SKM-1 (cell line): ENCODE measurements around the gene APOL3.
"Not testable (repeated sequence)": the region's sequence is repeated elsewhere in the genome, so short reads cannot be mapped to it uniquely, and the experiment has no call there.

Source experiments
- DNase-seq: peaks from one replicate; lab custom pipeline; 2025; ENCODE audit not compliant: unreplicated experiment; lab: John Stamatoyannopoulos, UW

Gene APOL3

DNA sequence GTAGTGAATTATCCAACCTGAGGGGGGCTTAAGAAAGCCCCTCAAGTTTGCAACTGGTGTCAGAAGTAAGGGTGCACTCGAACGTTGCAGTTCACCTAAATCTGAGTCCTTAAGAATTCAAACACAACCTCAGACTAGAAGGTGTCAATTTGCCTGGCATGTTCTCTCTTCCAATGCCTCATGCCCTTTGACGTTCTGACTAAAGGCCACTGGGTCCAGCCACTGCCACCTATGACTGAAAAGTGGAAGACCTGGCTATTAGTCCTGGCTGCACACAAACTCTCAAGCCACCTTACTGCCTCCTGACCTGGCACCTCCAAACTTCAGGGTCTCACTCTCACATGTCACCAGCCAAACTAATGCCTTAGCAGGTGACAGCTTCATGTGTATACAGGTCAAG is 33.0 kb upstream of the APOL3 start:
- DNase-seq = no peak

DNA sequence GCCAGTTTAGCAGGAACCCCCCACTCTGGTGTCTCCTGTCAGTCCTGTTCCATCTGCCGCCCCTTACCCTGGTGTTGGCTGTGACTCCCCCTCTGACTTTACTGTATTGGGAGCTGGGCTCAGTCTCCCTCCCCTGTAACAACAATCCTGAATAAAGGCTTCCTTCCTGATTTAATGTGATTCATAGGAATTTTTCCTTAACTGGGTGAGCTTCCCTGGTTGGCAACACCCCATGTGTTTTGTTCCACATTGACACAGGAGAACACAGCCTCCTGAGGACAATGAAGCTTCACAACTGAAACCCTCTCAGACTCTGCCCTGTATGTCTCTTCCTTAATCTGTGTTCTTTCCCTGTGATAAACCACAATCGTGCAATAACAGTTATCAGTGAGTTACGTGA is 32.6 kb upstream of the APOL3 start:
- DNase-seq = no peak

DNA sequence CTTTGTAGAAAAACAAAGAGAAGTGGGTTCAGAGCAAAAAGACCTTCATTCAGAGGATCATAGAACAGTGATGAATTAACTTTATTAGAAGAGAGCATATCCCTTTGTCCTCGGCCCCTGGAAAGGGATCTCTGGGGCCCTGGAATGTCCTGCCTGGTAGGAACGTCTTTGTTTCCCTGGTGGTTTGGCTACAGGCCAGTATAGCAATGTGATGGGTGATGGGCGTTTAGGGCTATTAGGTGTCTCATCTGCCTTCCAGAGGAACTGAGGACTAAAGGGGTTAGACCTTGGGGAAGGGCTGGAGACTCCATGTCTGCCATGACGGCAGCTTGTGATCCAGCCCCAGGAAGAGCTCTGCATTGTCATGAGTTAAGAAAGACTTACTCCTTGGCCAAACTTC is 32.0 kb upstream of the APOL3 start:
- no peak for DNase-seq

DNA sequence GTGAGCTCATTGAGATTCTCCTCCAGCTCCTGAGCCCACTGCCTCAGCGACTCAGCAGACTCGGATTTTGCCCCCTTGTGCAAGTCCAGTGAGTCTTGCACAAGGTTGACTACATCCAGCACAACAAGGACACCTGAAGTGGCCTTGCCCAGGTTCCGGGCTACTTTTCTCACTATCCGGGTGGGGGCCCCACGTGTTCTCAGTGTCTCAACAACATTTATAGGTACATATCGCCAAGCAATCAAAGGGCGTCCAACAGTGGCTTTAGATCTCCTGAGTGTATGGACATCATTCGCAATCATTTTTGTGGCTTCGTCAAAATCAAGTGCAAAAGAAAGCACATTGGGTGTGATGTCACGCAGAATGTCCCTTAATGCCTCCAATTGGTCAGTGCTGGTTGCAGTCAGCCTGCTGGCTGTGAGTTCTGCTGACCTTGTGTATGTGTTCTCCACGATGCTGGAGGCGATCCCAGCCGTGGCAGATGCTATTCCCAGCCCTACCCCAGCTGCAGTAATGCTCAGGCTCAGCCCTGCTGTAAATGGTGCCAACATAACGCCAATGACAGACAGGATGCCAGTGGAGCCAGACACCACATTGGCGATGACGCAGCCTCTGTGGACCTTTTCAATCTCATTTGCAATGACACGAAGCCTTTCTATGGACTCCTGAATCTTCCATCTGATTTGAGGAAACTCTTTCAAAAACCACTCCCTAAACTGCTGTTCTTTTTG is 30.7 kb upstream of the APOL3 start:
- no peak for DNase-seq

DNA sequence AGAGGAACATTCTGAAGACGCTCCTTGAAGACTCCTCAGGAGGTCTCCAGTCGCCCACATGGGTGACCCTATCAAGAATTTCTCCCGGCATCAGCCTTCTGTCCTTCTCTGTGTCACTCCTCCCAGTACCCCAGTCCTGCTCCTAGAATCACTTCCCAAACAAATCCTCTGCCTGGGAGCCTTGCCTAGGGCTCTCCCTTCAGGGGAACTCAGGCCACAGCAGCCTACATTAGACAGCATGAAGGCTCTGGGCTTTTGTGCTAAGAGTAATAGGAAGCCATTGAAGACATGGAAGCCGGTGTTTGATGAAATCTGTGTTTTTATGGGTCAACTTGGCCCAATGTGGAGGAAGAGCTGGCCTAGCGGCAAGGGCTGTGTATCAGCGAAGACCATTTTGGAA is 27.3 kb upstream of the APOL3 start:
- not testable (repeated sequence) for DNase-seq

DNA sequence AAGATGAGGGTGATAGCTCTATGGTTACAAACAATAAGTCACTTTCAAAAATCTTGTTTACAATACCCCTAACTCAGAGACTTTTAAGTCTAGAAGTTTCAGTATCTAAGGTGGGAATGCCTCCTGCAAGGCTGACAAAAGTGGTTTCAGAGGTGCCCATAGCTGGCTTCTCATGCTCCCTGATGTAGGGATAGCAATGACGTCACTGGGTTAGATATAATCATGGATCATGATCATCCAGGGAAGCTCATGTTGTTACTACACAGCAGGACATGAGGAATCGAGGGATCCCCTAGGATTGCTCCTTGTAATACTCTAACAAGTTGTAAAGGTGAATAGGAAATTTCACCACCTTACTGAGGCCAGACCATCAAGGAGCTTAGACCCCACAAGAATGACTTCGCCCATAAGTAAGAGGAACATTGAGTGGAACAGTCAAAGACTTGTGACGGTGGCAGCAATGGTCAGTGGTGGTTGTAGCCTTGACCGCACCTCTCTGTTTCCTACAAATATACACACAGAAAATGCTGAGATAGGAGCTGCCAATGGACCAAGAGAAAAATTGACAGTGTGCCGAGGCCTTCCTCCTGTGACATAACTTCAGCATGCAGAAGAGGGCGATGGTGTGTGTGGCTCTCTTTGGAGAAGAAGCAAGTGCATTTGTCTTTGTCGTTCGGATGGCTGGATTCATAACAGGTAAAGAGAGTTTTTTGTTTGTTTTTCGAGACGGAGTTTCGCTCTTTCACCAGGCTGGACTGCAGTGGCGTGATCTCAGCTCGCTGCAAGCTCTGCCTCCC is 25.5 kb upstream of the APOL3 start:
- DNase-seq = no peak

DNA sequence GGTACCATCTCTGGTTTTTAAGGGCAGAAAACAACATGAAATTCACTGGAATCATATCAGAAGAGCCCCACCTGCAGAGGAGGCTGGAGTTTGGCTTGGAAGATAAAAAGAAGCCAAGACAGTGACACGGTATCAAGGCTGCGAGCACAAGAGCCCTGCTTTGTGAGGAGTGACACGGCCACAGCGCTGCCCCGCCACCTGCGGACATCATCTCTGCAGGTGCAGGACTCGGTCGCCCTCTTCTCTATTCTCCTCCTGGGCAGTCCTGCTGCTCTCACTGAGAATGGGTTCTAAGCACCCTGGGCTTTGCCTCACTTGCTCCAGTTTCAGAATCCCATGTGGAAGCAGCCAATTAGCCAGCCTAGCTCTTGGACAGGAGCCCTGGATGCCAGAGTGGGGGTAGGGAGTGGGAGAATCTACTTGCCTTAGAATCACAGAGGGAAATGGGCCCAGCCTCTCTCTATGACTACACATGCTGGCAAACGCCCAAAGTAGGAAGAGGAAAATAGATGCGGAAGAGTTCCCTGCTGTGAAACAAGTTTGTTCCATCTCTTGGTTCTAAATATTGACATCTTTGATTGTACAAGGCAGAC is 24.0 kb upstream of the APOL3 start:
- DNase-seq = no peak

DNA sequence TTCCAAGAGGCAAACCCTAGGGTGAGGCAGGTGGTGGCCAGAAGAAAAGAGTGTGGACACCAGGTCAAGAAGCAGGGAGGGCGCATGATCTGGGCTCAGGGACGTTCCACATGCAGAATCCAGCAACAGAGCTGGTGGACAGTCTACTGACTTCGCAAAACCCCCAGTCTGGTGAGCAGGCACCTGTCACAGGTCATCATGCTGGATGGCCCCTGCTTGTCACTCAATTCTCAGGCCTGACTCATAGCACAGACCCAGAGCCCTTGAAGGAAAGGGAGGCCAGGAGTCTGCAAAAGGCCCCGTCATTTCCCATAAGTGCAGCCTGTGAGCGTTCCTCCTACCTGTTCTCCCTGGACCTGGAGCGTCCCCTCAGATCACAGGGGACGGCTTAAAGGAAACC is 22.9 kb upstream of the APOL3 start:
- no peak for DNase-seq

DNA sequence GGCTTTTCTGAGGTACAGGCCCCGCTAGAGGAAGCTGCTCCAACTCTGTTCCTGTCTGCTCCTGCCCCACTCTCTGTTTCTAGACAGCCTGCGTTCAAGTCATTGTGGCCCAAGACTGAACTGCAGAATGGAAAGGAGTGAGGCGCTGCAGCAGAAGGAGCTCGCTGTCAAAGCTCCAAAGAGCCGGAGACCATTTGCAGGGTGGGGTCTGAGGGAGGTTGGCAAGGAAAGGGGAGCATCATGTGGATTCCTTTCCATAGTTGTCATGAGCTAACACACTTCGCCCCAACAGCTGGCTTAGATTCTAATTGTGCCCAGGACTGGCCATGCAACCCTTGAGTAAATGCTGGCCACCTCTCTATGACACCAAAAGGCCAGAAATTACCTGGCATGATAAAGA is 22.3 kb upstream of the APOL3 start:
- DNase-seq = no peak

DNA sequence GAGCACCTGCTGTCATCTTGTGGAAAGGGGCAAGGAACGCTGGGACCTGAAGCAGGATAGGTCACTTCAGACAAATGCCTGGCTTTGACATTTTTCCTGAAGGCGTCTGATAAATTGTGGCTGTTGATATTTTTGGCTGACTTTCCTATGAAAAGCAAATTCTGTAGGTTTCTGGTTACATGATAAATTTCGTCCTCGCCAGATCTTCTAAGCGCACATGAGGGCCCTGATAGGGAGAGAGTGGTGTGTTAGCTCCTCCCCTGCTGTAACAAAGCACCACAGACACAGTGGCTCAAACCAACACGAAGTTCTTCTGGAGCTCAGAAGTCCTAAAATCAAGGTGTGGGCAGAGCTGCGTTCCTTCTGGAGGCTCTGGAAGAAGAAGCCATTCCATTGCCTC is 21.5 kb upstream of the APOL3 start:
- DNase-seq = no peak

DNA sequence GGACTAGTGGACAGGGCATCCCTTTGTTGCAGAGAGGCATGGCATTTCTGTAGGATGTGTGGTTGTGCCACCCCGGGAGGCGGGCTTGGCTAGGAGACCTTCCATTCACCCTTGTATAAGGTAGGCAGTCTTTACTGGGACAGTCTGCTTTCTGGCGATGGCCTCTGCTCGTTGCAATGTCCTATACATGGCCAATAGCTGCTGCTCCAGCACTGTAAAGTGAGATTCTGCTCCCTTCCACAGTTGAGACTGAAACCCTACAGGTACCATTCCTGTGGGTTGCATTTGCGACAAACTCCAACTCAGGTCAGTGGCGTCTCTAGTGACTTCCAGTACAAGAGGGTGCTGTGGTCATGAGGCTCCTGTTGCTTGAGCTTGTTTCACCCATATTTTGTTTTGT is 20.4 kb upstream of the APOL3 start:
- no peak for DNase-seq

DNA sequence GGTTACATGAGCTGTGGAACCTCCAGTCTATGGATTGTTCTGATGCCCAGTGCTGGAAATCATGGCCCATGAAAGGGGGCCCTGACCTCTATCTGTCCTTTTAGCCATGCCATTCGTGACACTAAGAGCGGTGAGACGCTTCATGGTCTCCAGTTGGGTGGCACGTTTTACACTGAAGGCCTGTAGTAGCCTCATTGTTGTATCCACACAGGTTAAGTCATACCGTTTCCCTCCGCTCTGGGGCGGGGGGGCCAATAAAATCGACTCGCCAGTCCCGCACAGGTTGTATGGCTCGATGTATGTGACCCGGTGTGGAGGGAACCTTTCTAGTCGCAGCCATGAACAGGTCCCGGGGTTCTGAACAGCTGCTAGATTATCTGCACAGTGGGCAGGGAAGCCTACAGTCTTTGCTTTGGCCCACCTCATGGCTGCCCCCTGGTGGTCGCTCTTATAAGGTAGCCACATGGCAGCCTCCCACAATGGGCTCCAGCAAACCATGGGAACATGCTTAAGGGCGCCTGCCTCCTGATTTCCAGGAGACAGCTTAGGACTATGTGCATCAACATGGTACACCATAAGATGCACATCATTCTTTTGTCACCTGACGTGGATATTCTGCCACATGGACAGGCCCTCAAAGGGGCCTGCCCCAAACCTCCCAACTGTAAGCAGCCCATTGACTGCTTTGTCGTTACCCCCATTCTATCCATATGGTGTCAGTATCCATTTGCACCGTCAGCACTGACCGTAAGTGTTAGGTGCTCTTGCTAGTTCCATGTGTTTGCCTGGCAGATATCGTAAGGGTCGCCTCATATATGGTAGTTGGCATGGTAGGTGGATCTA is 19.7 kb upstream of the APOL3 start:
- peak; percentile 38 for DNase-seq

DNA sequence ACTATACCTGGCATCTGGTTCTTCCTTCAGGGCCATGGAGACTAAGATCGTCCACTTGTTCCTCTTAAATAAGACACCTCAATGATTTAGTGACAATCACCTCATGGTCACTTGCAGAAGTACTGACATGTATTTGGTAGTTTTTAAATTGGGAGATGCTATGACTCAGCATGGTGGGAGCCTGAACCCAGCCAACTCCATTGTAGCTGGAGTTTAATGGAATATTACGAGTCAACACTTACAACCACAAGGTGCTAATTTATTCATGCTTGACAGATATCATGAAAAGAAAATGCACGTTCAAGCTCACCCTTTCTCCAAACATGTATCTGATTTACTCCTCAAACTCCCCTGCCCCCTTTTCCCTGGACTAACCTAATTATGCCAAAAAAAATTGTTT is 16.6 kb upstream of the APOL3 start:
- no peak for DNase-seq

DNA sequence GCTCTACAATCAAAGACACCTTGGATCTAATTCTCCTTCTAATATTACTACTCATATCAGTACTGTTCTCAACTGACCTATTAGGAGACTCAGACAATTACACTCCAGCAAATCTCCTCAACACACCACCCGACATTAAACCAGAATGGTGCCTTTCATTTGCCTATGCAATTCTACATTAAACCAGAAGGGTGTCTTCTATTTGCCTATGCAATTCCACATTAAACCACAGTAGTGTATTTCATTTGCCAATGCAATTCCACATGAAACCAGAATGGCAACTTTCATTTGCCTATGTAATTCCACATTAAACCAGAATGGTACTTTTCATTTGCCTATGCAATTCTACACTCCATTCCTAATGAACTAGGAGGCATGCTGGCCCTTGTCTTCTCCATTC is 15.3 kb upstream of the APOL3 start:
- DNase-seq = no peak

DNA sequence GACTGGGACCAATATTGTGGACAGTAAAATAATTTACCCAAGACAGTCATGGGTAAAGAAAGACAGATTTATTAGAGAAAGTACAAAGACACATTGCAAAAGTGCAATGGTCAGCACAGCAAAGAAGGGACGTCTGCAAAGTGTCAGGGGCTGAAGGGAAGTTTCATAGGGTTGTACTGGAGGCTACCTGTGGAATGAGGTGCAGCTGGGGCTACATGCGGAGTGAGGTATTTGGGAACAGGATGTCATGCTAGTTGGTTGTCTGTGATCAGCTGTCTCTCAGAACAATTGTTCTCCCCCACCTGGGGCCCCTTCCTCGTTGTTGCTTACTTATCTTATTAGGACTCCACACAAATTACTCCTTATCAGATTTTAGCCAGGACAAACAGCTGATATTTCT is 11.4 kb upstream of the APOL3 start:
- DNase-seq = no peak

DNA sequence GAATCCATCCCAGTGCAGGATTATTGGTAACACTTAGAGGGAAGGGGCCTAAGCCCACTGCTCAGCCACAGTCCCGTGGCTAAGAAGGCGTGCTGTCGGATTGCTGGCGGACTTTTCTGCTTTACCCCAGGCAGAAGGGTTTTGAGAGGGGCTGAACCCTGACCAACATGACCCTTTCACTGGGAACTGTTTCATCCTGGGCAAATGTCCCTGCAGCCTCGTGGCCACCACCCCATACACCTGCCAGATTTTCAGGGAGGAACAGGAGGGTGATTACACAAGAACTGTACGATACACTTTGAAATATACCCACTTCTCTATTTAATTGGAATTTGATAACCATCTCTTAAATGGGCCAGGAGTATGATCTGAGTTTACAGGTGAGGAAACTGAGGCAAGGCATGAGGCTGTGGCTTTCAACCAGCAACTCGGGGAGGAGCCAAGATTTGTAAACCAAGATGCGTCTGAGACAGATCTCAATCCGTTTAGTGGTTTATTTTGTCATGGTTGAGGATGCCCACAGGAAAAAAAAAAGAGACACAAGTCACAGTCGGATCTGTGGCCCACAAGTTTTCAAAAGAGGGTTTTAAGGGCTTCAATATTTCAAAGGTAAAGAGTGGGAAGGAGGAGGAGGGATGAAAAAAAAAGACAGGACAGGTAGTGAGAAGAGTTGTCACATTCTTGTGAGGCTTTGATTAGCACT is 6.1 kb upstream of the APOL3 start:
- DNase-seq = no peak

DNA sequence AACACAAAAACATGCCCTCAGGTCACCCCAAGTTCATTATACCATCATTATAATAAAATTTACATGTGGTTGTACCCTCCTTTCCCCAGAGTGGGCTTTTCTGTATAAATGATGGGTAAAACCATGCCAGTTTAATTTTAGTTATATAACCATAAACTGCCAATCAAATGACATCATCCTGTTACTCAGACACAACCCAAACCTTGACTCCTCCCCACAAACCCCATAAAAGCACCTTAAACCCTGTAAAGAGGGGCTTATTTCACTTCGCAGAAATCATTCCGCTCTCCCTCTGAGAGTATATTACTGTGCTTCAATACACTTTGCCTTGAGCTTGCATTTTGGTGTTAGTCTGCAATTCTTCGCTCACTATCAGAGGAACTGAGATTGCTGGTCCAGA is 5.5 kb upstream of the APOL3 start:
- DNase-seq = no peak

DNA sequence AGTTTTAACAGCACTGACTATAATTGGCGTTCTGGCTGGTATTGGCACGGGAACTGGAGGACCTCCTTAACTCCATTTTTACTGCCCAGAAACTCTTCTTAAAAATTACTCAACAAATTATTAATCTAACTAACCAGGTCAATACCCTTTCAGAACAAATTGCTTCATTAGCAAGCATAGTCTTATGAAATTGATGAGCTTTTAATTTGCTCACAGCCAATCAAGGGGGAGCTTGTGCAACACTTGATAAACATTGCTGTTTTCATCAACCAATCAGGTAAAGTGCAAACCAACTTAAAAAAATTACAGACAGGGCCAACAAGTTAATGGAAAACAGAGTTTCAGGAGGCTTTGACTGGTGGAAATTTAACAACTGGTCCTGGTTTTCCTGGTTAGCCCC is 4.6 kb upstream of the APOL3 start:
- DNase-seq = no peak

DNA sequence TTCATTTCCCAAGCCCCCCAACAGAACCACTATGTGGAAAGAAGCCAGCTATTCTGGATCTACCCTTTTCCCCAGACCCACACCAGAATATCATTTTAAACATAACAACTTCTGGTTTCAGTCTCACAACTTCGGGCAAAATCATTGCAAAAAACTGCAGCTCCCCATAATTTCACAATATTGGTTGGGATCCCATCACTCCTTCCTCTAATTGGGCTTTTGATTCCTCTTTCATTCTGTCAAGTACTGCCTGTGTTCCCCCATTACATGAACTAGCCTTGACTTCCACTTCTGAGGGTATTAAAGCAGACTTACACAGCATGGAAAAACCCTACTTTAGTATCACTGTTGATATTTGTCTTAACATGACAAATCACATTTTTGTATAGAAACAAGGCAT is 4.1 kb upstream of the APOL3 start:
- DNase-seq = peak; percentile 28

DNA sequence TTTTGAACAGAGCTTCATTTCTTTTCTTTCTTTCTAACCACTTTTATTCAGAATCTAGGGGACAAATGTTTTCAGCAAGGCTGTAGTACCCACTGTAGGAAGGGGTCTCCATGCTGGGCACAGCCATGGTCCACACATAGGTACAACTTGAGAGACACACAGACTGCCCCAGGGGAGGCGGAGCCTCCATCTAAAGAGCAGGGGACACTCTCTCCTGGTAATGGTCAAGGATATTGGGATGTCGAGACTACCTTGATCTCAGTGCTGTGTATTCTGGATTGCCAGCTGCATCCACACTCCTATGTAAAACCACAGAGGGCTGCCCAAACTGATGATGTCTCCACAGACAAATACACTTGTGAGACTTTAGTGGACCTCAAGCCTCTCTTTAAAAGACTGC is 2.9 kb upstream of the APOL3 start:
- DNase-seq = no peak
